ENCODE results near the gene ARHGEF7. TPM values are rescaled to one million over a fixed set of nuclear protein-coding genes. Genes with fewer than 3 reads are reported as not detected.

Gene ARHGEF7
- polyA plus RNA-seq, 1 donor (not counting 4 experiments of a cell fraction or from before 2014, with no cell fraction given), result 25.2 TPM

- no peak overlapping the region for H3K9ac ChIP-seq (ENCODE audit: control insufficient read depth, extremely low read depth, insufficient read depth, low read length)
- no peak overlapping the region for H3K4me3 ChIP-seq (ENCODE audit: control insufficient read depth in 2 of 3, extremely low read depth in 1 of 3, insufficient read depth in 2 of 3, low read depth in 1 of 3, low read length in 3 of 3)
- H3K4me2 ChIP-seq (ENCODE audit: control insufficient read depth, extremely low read depth, insufficient read depth, low read depth, low read length), result no peak overlapping the region
- dilution Hi-C loops (cut with MboI; ENCODE audit: extremely low pct_ligation_motif_present, low sequenced_read_pairs), result no loop called here
- H3K27me3 ChIP-seq (ENCODE audit: control insufficient read depth, extremely low read depth, insufficient read depth, low read length), result no peaks in the 10 kb centered on the region
- H4K20me1 ChIP-seq (ENCODE audit: control insufficient read depth, extremely low read depth, insufficient read depth, low read length), result no peaks in the 10 kb centered on the region
- H3K79me2 ChIP-seq (ENCODE audit: control insufficient read depth, insufficient read depth, low read length), result no peaks in the 10 kb centered on the region
- no peak overlapping the region for H2AFZ ChIP-seq (ENCODE audit: control insufficient read depth, low read length)
- H3K9me1 ChIP-seq (ENCODE audit: control insufficient read depth, extremely low read depth, insufficient read depth, low read length), result no peaks in the 10 kb centered on the region
- DNase-seq (ENCODE audit: low read depth, low spot score) (no peak), FAIRE-seq (no peak)
- no peaks in the 10 kb centered on the region for H3K36me3 ChIP-seq (ENCODE audit: control insufficient read depth in 2 of 2, extremely low read depth in 1 of 2, insufficient read depth in 2 of 2, low read length in 2 of 2)
- H3K27ac ChIP-seq (ENCODE audit: control insufficient read depth, insufficient read depth, low read length), result no peak overlapping the region
- TF ChIP-seq CTCF (optimal IDR thresholded peaks at IDR 0.05 in 1 of 3, IDR thresholded peaks at IDR 0.05 in 1 of 3, conservative IDR thresholded peaks at IDR 0.05 in 1 of 3; ENCODE audit: extremely low read depth in 1 of 3, insufficient read depth in 2 of 3, low read length in 3 of 3) (no peak), EZH2 (IDR thresholded peaks at IDR 0.05; ENCODE audit: low read length) (no peak)
- H3K9me3 ChIP-seq (ENCODE audit: control insufficient read depth, low read depth, low read length), result peaks cover 3% of the 10 kb centered on the region
- no peaks in the 10 kb centered on the region for H3K4me1 ChIP-seq (ENCODE audit: control insufficient read depth, extremely low read depth, insufficient read depth, low read length)
Observed at GRCh38 chr13:111336666-111337065, 221.6 kb downstream of the ARHGEF7 start.

GRCh38 chr13:111337206-111337605 is 222.1 kb downstream of the ARHGEF7 start:
- TF ChIP-seq EZH2 (IDR thresholded peaks at IDR 0.05; ENCODE audit: low read length) (no peak), CTCF (optimal IDR thresholded peaks at IDR 0.05 in 1 of 3, IDR thresholded peaks at IDR 0.05 in 1 of 3, conservative IDR thresholded peaks at IDR 0.05 in 1 of 3; ENCODE audit: extremely low read depth in 1 of 3, insufficient read depth in 2 of 3, low read length in 3 of 3) (no peak)
- H3K9me1 ChIP-seq (ENCODE audit: control insufficient read depth, extremely low read depth, insufficient read depth, low read length), result no peaks in the 10 kb centered on the region
- H3K4me2 ChIP-seq (ENCODE audit: control insufficient read depth, extremely low read depth, insufficient read depth, low read depth, low read length), result no peak overlapping the region
- H3K79me2 ChIP-seq (ENCODE audit: control insufficient read depth, insufficient read depth, low read length), result no peaks in the 10 kb centered on the region
- H4K20me1 ChIP-seq (ENCODE audit: control insufficient read depth, extremely low read depth, insufficient read depth, low read length), result no peaks in the 10 kb centered on the region
- no peak overlapping the region for H3K27ac ChIP-seq (ENCODE audit: control insufficient read depth, insufficient read depth, low read length)
- peaks cover 3% of the 10 kb centered on the region for H3K9me3 ChIP-seq (ENCODE audit: control insufficient read depth, low read depth, low read length)
- H2AFZ ChIP-seq (ENCODE audit: control insufficient read depth, low read length), result no peak overlapping the region
- H3K9ac ChIP-seq (ENCODE audit: control insufficient read depth, extremely low read depth, insufficient read depth, low read length), result no peak overlapping the region
- no peak overlapping the region for H3K4me3 ChIP-seq (ENCODE audit: control insufficient read depth in 2 of 3, extremely low read depth in 1 of 3, insufficient read depth in 2 of 3, low read depth in 1 of 3, low read length in 3 of 3)
- FAIRE-seq (no peak), DNase-seq (ENCODE audit: low read depth, low spot score) (peak; percentile 2)
- H3K4me1 ChIP-seq (ENCODE audit: control insufficient read depth, extremely low read depth, insufficient read depth, low read length), result no peaks in the 10 kb centered on the region
- H3K36me3 ChIP-seq (ENCODE audit: control insufficient read depth in 2 of 2, extremely low read depth in 1 of 2, insufficient read depth in 2 of 2, low read length in 2 of 2), result no peaks in the 10 kb centered on the region
- H3K27me3 ChIP-seq (ENCODE audit: control insufficient read depth, extremely low read depth, insufficient read depth, low read length), result no peaks in the 10 kb centered on the region
- dilution Hi-C loops (cut with MboI; ENCODE audit: extremely low pct_ligation_motif_present, low sequenced_read_pairs), result no loop called here
